ENCODE data around the gene GGA3. TPM values are rescaled to one million over a fixed set of nuclear protein-coding genes. Genes with fewer than 3 reads are reported as not detected.

Gene GGA3, protein sequence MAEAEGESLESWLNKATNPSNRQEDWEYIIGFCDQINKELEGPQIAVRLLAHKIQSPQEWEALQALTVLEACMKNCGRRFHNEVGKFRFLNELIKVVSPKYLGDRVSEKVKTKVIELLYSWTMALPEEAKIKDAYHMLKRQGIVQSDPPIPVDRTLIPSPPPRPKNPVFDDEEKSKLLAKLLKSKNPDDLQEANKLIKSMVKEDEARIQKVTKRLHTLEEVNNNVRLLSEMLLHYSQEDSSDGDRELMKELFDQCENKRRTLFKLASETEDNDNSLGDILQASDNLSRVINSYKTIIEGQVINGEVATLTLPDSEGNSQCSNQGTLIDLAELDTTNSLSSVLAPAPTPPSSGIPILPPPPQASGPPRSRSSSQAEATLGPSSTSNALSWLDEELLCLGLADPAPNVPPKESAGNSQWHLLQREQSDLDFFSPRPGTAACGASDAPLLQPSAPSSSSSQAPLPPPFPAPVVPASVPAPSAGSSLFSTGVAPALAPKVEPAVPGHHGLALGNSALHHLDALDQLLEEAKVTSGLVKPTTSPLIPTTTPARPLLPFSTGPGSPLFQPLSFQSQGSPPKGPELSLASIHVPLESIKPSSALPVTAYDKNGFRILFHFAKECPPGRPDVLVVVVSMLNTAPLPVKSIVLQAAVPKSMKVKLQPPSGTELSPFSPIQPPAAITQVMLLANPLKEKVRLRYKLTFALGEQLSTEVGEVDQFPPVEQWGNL
- total RNA-seq, result 10 to 100 TPM; 14.6 to 31.4 (median 21.2) TPM

DNA sequence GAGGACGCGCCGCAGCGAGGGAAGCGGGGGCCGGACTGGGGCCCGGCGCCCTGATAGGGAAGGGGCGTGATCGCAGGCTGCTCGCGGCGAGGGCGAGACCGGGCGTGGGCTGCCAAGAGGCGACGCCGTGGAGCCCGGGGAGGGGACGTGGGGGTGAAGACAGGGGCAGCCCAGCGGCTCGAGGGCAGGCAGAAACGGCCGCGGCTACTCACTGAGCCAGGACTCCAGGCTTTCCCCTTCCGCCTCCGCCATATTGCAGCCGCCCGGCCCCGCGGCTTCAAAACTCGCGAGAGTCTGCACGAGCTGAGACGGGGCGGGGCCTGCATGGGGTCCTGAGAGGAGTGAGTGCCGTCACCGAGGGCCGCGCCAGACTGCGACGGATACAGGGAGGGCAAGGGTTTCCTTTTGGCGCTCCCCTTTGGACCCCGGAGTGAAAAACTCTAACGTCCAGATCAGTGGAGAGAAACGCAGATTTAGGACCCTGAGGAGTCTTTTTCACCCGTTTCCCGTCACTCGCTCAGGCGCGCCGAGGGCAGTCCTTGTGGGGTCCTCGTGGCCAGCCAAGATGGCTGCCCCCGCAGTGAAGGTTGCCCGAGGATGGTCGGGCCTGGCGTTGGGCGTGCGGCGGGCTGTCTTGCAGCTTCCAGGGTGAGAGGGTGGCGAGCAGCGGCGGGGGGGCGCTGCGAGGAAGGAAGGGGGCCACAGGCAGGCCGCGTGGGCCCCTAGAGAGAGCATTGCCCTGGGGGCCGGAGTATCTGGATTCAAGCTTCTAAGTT is at the start of gene GGA3, which contains the start of gene MRPS7:
TSS of gene GGA3 (minus strand) at position 271 of the 776 bp plus-strand sequence. CDS start at position 252, 19 bp downstream.
TSS of gene MRPS7 (plus strand) at position 544 of the 776 bp plus-strand sequence. CDS start at position 566, 22 bp downstream.
- peaks cover 29 to 46% (median 36%) of the 10 kb centered on the region in 4 donors for H3K4me1 ChIP-seq
- peak; percentile 85 for TF ChIP-seq POLR2AphosphoS5 (IDR thresholded peaks at IDR 0.05)
- TF ChIP-seq EP300 (IDR thresholded peaks at IDR 0.05), result no peak
- TF ChIP-seq POLR2A (IDR thresholded peaks at IDR 0.05; ENCODE audit: low read depth), result no peak
- TF ChIP-seq, protein P1, sequence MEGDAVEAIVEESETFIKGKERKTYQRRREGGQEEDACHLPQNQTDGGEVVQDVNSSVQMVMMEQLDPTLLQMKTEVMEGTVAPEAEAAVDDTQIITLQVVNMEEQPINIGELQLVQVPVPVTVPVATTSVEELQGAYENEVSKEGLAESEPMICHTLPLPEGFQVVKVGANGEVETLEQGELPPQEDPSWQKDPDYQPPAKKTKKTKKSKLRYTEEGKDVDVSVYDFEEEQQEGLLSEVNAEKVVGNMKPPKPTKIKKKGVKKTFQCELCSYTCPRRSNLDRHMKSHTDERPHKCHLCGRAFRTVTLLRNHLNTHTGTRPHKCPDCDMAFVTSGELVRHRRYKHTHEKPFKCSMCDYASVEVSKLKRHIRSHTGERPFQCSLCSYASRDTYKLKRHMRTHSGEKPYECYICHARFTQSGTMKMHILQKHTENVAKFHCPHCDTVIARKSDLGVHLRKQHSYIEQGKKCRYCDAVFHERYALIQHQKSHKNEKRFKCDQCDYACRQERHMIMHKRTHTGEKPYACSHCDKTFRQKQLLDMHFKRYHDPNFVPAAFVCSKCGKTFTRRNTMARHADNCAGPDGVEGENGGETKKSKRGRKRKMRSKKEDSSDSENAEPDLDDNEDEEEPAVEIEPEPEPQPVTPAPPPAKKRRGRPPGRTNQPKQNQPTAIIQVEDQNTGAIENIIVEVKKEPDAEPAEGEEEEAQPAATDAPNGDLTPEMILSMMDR (IDR thresholded peaks at IDR 0.05), result peak in 1 of 3 experiments; percentile 16
- peaks cover 25 to 37% (median 33%) of the 10 kb centered on the region in 4 donors for H3K36me3 ChIP-seq
- H3K27me3 ChIP-seq, result no peaks in the 10 kb centered on the region
- intact Hi-C loops (cut with DNase I), result no loop called here
- peak within 1 kb of the TSS; percentile 78 to 95 (median 88) for H3K4me3 ChIP-seq
- DNase-seq (ENCODE audit: extremely low spot score), result peak; percentile 98
- peak within 1 kb of the TSS; percentile 87 to 97 (median 92) for H3K27ac ChIP-seq (replicated peaks in 1 of 4)
- under 1% methylated on average over 33 of the region's 69 CpGs for WGBS
- no peaks in the 10 kb centered on the region for H3K9me3 ChIP-seq

DNA sequence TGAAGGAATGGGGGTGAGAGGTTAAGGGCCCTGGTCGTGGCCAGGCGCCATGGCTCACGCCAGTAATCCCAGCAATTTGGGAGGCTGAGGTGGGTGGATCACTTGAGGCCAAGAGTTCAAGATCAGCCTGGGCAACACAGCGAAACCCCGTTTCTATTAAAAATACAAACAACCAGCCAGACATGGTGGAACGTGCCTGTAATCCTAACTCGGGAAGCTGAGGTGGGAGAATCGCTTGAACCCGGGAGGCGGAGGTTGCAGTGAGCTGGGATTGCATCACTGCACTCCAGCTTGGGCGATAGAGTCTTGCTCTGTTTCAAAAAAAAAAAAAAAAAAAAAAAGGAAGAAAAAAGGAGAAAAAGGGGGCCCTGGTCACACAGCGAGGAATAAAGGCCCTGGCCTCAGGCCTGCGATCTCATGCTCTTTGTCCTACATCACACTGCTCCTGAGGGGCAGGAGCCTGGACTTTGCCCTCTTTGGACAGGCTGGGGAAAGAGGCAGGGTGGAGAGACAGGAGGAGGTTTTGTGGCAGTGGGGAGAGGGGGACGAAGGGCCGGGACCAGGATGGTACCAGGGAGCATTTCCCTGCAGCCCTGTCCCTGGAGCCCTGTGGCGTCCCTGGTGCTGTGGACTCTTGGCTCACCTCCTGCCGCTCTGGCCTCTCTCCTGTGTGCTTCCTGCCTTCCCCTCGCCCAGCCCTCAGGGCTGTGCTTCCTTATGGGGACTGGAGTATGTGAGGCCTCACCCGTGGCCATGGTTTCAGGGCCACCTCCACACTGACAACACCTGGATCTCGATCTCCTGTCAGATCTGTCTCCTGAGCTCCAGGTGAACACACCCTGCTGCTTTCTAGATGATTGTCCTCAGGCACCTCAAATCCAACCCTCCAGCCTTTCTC is 47.6 kb upstream of the GGA3 start:
- H3K27ac ChIP-seq (replicated peaks in 1 of 4), result peak overlapping the region in 3 of 4 donors; percentile 39 to 41 (median 40)
- 81% methylated on average over 20 of the region's 20 CpGs for WGBS
- H3K27me3 ChIP-seq, result no peaks in the 10 kb centered on the region
- no peak for TF ChIP-seq POLR2AphosphoS5 (IDR thresholded peaks at IDR 0.05)
- no peak for TF ChIP-seq POLR2A (IDR thresholded peaks at IDR 0.05; ENCODE audit: low read depth)
- TF ChIP-seq, protein P1 (IDR thresholded peaks at IDR 0.05), result no peak
- TF ChIP-seq EP300 (IDR thresholded peaks at IDR 0.05), result no peak
- H3K9me3 ChIP-seq, result no peaks in the 10 kb centered on the region
- intact Hi-C loops (cut with DNase I), result no loop called here
- H3K36me3 ChIP-seq, result no peaks in the 10 kb centered on the region
- H3K4me3 ChIP-seq, result no peak overlapping the region
- peaks cover 0 to 9% (median 2%) of the 10 kb centered on the region in 4 donors for H3K4me1 ChIP-seq
- no peak for DNase-seq (ENCODE audit: extremely low spot score)

DNA sequence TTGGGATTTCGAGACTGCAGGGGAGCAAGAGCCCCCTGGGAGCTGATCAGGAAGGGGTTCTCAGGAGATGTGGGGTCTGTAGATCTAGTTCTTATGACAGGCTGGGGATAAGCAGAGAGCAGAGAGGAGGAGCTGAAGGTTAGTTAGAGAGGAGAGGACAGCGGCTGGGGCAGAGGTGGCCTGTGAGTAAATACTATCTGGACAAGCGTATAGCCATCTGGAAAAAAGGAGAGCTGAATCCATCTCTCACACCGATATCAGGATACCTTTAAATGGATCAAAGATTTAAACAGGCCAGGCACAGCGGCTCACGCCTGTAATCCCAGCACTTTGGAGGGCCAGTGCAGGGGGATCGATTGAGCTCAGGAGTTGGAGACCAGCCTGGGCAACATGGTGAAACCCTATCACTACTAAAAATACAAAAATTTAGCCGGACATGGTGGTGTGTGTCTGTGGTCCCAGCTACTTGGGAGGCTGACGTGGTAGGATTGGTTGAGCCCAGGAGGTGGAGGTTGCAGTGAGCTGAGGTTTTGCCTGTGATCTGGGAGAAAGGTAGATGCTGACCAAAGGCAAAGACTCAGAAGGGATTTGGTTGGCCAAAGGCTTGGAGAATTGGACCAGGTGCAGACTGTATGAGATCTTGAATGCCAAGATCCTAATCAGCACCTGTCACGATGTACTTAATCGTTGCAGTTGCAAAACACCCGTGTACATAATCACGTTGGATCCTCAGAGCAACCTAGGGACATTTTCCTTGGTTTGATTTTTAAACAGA is 46.7 kb upstream of the GGA3 start:
- H3K4me1 ChIP-seq, result peaks cover 0 to 9% (median 2%) of the 10 kb centered on the region in 4 donors
- H3K4me3 ChIP-seq, result no peak overlapping the region
- TF ChIP-seq, protein P1 (IDR thresholded peaks at IDR 0.05), result no peak
- no peak for TF ChIP-seq POLR2AphosphoS5 (IDR thresholded peaks at IDR 0.05)
- no peak for TF ChIP-seq POLR2A (IDR thresholded peaks at IDR 0.05; ENCODE audit: low read depth)
- TF ChIP-seq EP300 (IDR thresholded peaks at IDR 0.05), result no peak
- WGBS, result 86% methylated on average over 13 of the region's 13 CpGs
- no peaks in the 10 kb centered on the region for H3K27me3 ChIP-seq
- H3K36me3 ChIP-seq, result no peaks in the 10 kb centered on the region
- H3K27ac ChIP-seq (replicated peaks in 1 of 4), result no peak overlapping the region
- DNase-seq (ENCODE audit: extremely low spot score), result no peak
- intact Hi-C loops (cut with DNase I), result no loop called here
- H3K9me3 ChIP-seq, result no peaks in the 10 kb centered on the region

All from esophagus muscularis mucosa (tissue), 4 donors.